OCI-LY3 (cell line): Measurements from ENCODE around the gene UBQLN4.

ENCODE experiments used
- H2AFZ ChIP-seq: fragments of 200-600, 300-600 bp; shearing (Covaris generic); 2 replicates; pipeline ENCODE4 v1.6.0; 2014; ENCODE audit warnings: antibody characterized with exemption, low read depth, low read length
- H3K27ac ChIP-seq: fragments of 200-600, 300-600 bp; sonication (generic); 2 replicates; pipeline ENCODE4 v1.5.1; 2014; ENCODE audit warnings: mild to moderate bottlenecking, low read length, moderate library complexity, mixed read lengths
- H3K27me3 ChIP-seq: fragments of 200-600, 300-600 bp; sonication (generic); 2 replicates; pipeline ENCODE4 v1.6.1; 2014; ENCODE audit warnings: low read depth, low read length, mixed read lengths
- H3K36me3 ChIP-seq: fragments of 200-600, 300-600 bp; sonication (generic); replicated peaks from 2 replicates; pipeline ENCODE3; 2014; ENCODE audit warnings: low read depth, low read length, mixed read lengths
- H3K4me1 ChIP-seq: fragments of 300-600, 200-600 bp; sonication (generic); 2 replicates; pipeline ENCODE4 v1.6.1; 2014; ENCODE audit warnings: low read length, mixed read lengths
- H3K4me2 ChIP-seq: fragments of 200-600, 300-600 bp; sonication (generic); 2 replicates; pipeline ENCODE4 v1.6.1; 2014; ENCODE audit warnings: low read length, mixed read lengths
- H3K4me3 ChIP-seq: fragments of 300-600, 200-600 bp; sonication (generic); 2 replicates; pipeline ENCODE4 v1.5.1; 2014; ENCODE audit warnings: antibody characterized with exemption, mild to moderate bottlenecking, low read length, moderate library complexity
- H3K79me2 ChIP-seq: fragments of 300-600, 200-600 bp; shearing (Covaris generic); 2 replicates; pipeline ENCODE4 v1.6.1; 2014; ENCODE audit warnings: mild to moderate bottlenecking, low read length, mixed read lengths
- H3K9ac ChIP-seq: fragments of 300-600, 200-600 bp; shearing (Covaris generic); 2 replicates; pipeline ENCODE4 v1.6.0; 2014; ENCODE audit warnings: mild to moderate bottlenecking, low read length, moderate library complexity
- H3K9me3 ChIP-seq: fragments of 200-600, 300-600 bp; shearing (Covaris generic); 2 replicates; pipeline ENCODE4 v1.6.1; 2014; ENCODE audit warnings: low read length, mixed read lengths; ENCODE audit not compliant: insufficient read depth
- H4K20me1 ChIP-seq: fragments of 200-600, 300-600 bp; sonication (generic); 2 replicates; pipeline ENCODE4 v1.6.1; 2016; ENCODE audit warnings: low read length, mixed read lengths; ENCODE audit not compliant: insufficient read depth
- CTCF ChIP-seq: fragments of 200-600, 300-600 bp; sonication (generic); IDR thresholded peaks from 2 replicates; pipeline ENCODE4 v1.5.1; 2014; ENCODE audit warnings: antibody characterized with exemption, low read length, low read depth
- EZH2phosphoT487 ChIP-seq: fragments of 200-600 bp; shearing (Covaris generic); IDR thresholded peaks from 2 replicates; pipeline ENCODE4 v1.6.1; 2018; ENCODE audit warnings: antibody characterized with exemption, mixed run types, low read depth

The UBQLN4 gene

GRCh38 chr1:156064615-156065014, 11.0 kb upstream of the UBQLN4 start:
- no peak overlapping the region for H3K27ac ChIP-seq
- H3K9ac ChIP-seq: no peak overlapping the region
- H3K4me3 ChIP-seq: no peak overlapping the region
- H3K4me2 ChIP-seq: no peak overlapping the region
- no peaks in the 10 kb centered on the region for H4K20me1 ChIP-seq
- no peaks in the 10 kb centered on the region for H3K36me3 ChIP-seq
- H3K4me1 ChIP-seq: no peaks in the 10 kb centered on the region
- H2AFZ ChIP-seq: no peak overlapping the region
- no peaks in the 10 kb centered on the region for H3K9me3 ChIP-seq
- TF ChIP-seq CTCF (no peak), EZH2phosphoT487 (no peak)
- H3K27me3 ChIP-seq: no peaks in the 10 kb centered on the region
- H3K79me2 ChIP-seq: no peaks in the 10 kb centered on the region

GRCh38 chr1:156063997-156064285, 10.3 kb upstream of the UBQLN4 start:
- Histone ChIP-seq H3K9ac (no peak overlapping the region), H3K36me3 (no peaks in the 10 kb centered on the region), H3K9me3 (no peaks in the 10 kb centered on the region), H4K20me1 (no peaks in the 10 kb centered on the region), H3K4me3 (no peak overlapping the region), H3K79me2 (no peaks in the 10 kb centered on the region), H2AFZ (no peak overlapping the region), H3K4me2 (no peak overlapping the region), H3K27me3 (no peaks in the 10 kb centered on the region), H3K27ac (no peak overlapping the region), H3K4me1 (no peaks in the 10 kb centered on the region)
- no peak for TF ChIP-seq EZH2phosphoT487
- TF ChIP-seq CTCF: no peak

- Histone ChIP-seq H3K36me3 (no peaks in the 10 kb centered on the region), H3K4me2 (no peak overlapping the region)
These were observed 8.6 kb upstream of the UBQLN4 start for GRCh38 chr1:156062189-156062588.

GRCh38 chr1:156060937-156061636, 7.5 kb upstream of the UBQLN4 start, which contains the start of gene RAB25:
TSS of gene RAB25 (plus strand) at chr1:156061160. CDS start at chr1:156061401, 241 bp downstream.
- H3K27me3 ChIP-seq: no peaks in the 10 kb centered on the region
- TF ChIP-seq EZH2phosphoT487: no peak
- TF ChIP-seq CTCF: no peak
- H3K4me2 ChIP-seq: no peak within 1 kb of the TSS
- H3K27ac ChIP-seq: no peak within 1 kb of the TSS
- no peak within 1 kb of the TSS for H2AFZ ChIP-seq
- H4K20me1 ChIP-seq: no peaks in the 10 kb centered on the region
- no peaks in the 10 kb centered on the region for H3K9me3 ChIP-seq
- no peak within 1 kb of the TSS for H3K4me3 ChIP-seq
- H3K36me3 ChIP-seq: no peaks in the 10 kb centered on the region
- H3K4me1 ChIP-seq: no peaks in the 10 kb centered on the region
- H3K79me2 ChIP-seq: no peaks in the 10 kb centered on the region
- H3K9ac ChIP-seq: no peak within 1 kb of the TSS

More at GRCh38 chr1:156062189-156062588, 8.6 kb upstream of the UBQLN4 start:
- TF ChIP-seq EZH2phosphoT487 (no peak), CTCF (no peak)
- Histone ChIP-seq H3K9me3 (no peaks in the 10 kb centered on the region), H2AFZ (no peak overlapping the region), H3K27me3 (no peaks in the 10 kb centered on the region), H3K4me3 (no peak overlapping the region), H3K9ac (no peak overlapping the region), H4K20me1 (no peaks in the 10 kb centered on the region), H3K4me1 (no peaks in the 10 kb centered on the region), H3K27ac (no peak overlapping the region), H3K79me2 (no peaks in the 10 kb centered on the region)
